ENCODE data around the gene KIF1B.

KIF1B gene

GRCh38 chr1:10209905-10210810 lies at the start of gene KIF1B:
Gene KIF1B (plus strand): TSS chr1:10210570. CDS start chr1:10232329, 21,759 bp downstream.
- DNase-seq = peak; percentile 95

DNA sequence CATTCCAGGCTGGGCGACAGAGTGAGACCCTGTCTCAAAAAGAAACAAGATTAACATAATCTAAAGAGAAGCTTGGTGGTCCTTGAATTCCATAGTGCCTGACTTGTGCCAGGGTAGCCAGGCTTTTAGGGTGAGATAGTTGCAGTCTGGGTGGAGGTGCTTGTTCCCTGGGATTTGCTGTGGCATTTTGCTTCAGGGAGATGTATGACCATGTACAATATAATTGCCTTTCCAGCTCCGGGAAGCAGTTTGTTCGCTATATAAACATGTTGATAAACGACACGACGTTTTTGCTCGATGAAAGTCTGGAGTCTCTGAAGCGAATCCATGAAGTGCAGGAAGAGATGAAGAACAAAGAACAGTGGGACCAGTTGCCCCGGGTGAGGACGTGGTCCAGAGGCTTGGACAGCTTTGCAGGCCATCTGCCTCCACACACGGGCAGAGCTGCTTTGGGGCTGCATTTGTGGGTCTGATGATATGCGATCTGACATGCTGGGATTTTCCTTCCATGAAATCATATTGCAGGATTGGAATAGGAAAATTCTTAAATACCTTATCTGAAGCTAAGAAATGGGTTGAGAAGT lies 49.4 kb upstream of the KIF1B start:
- no peak for DNase-seq

DNA sequence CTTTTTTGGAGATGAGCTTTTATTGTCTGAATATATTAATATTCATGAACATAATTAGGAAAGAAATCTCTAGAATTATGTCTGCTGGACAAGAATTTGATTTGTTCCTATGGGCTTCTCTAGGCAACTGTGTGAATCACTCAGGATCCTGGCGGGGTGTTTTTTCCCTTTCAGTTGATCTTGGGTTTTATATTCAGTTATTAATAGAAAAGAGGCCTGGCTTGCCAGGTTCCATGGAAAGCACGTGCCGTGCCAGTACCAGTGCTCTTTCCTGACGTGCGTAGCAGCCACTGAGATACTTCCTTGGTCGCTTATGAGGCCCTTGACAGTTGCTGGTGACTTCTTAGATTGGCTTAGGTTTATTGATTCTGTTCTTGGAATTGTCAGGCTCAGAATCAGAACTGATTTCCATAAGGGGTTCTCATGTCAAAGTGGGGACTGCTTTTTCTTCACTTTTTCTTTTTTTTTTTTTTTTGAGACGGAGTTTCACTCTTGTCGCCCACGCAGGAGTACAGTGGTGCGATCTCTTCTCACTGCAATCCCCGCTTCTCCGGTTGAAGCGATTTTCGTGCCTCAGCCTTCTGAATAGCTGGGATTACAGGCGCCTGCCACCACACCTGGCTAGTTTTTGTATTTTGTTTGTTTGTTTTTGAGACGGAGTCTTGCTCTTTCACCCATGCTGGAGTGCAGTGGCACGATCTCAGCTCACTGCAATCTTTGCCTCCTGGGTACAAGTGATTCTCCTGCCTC lies 48.7 kb upstream of the KIF1B start:
- DNase-seq = no peak

- no peak for DNase-seq
These were observed 41.4 kb upstream of the KIF1B start for GRCh38 chr1:10168912-10169514.

GRCh38 chr1:10170239-10170574 lies 40.2 kb upstream of the KIF1B start:
- DNase-seq = no peak

DNA sequence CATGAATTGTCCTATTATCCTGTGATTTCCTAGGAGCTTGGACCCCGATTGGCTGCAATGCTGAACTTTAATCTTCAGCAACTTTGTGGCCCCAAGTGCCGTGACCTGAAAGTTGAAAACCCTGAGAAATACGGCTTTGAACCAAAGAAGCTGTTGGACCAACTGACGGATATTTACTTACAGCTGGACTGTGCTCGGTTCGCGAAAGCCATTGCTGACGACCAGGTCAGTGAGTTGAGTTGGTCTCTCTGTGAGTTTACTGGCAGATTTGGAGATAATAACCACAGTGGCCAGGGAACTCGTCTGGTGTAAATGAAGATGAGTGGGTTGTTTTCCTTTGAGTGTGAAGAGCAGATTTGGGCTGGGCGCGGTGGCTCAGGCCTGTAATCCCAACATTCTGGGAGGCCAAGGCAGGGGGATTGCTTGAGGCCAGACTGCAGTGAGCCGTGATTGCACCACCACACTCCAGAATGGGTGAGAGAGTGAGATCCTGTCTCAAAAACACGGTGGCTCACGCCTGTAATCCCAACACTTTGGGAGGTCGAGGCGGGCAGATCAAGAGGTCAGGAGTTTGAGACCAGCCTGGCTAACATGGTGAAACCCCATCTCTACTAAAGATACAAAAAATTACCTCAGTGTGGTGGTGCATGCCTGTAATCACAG lies 39.1 kb upstream of the KIF1B start:
- no peak for DNase-seq

DNA sequence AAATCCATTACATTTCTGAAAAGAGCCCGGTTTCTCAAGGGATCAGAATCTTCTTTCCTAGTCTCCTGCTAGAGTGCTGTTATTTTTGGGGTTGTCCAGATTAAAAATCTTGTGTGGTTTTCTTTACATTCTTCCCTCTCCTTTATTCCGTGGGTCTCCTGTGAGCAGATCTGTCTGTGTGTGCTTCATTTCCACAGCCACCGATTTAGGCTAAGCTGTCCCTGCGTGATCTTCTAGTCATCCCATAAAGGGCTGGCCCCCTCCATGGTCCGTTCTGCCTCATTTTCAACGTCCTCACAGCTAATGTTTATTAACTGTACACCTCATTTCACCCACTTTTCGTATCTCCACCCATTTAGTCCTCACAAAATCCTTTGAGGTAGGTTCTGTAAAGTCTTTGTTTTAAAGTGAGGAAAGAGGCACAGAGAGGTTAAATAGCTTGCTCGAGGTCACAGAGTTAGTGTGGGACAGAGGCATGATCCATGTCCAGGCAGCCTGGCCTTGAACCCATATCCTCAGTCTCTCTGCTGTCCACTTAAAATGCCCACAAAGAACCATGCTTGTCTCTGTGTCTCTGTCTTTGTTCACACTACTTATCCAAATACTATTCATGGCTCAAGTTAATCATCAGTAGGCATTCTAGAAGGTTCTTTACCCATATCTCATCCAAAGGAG lies 38.2 kb upstream of the KIF1B start:
- DNase-seq = no peak

DNA sequence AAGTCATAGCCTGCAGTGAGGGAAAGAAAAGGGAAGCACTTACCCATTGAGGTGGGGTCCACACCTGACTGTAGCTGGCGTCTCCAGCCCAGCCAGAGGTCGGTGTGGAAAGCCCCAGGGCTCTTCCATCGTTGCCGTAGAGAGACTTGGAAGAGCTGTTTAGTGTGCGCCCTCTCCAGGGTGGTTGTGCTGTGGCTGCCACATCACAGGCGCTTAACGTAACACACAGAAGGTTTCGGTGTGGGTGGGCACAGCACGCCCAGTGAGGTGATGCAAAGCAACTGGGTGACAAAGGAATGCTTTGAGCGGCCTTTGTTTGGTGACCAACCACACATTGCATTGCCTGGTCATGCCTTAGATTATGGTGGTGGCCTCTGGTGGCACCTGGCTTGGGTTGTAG lies 36.8 kb upstream of the KIF1B start:
- DNase-seq = no peak

DNA sequence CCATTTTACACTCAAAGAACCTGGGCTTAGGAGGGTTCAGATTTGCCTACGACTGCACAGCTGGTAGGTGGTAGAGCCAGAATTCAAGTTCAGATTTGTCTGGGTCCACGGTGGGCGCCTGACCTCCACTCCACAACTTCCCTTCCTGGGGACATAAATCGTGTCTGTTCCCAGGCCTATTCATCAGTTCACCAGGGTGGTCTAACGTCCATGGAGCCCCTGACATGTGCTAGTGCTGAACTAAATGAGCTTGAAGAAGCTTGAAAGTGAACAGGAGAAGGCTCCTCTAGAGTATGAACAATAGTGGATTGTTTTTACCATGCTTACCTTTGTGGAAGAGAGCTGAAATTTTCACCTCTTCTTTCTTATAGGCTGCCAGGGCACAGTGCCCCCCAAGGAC lies 32.5 kb upstream of the KIF1B start:
- DNase-seq = no peak

GRCh38 chr1:10178597-10179405 lies 31.6 kb upstream of the KIF1B start:
- no peak for DNase-seq

GRCh38 chr1:10179406-10180091 lies 30.8 kb upstream of the KIF1B start:
- no peak for DNase-seq

DNA sequence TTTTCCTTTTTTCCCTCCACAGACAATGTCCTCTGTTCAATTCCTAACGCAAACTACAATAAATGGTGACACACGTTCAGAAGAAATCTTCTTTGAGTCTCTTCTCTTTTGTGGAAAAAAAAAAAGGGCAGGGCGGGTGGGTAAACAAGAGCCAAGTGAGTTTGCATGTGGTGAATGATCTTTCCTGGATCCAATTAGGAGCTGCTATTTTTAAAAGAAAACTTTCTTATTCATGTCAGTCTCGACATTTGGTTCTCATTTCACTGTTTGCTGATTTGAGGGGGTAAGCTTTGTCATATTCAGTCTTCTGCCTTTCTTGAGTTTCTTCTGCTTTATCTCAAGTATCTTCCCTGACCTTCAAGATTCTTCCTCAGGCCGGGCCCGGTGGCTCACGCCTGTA lies 29.2 kb upstream of the KIF1B start:
- DNase-seq = no peak

DNA sequence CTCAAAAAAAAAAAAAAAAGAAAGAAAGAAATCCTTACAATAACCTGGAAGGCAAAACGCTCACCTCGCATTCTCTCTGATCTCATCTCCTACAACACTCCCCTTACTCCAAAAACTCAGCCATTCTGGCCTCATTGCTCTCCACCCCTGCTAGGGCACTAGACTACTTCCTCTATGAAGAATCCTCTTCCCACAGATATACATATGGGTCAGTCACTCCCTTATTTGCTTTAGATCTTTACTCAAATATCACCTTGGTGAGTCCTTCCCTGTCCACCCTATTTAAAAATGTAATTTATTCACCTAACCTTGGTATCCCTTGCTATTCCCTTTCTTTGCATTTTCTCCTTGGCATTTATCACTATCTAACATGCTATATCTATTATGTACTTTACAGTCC lies 24.6 kb upstream of the KIF1B start:
- no peak for DNase-seq

GRCh38 chr1:10186331-10187025 lies 23.9 kb upstream of the KIF1B start:
- DNase-seq = no peak

GRCh38 chr1:10187026-10187334 lies 23.4 kb upstream of the KIF1B start:
- DNase-seq = no peak

DNA sequence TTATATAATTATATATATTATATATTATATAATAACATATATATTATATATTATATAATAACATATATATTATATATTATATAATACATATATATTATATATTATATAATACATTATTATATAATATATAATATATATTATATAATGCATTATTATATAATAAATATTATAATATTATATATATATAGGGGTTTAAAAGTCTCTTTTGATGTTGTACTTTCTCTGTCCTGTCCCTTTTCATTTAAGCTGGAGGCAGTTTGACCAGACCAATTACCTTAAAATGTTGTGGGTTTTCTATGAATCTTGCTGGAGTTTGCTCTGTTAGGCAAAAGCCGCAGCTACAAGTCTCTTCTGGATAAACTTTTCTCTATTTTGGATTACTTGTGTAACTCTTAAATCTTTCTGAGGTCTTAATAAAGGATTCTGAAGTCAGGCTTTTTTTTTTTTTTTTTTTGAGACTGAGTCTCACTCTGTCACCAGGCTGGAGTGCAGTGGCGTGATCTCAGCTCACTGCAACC lies 22.2 kb upstream of the KIF1B start:
- DNase-seq = no peak

DNA sequence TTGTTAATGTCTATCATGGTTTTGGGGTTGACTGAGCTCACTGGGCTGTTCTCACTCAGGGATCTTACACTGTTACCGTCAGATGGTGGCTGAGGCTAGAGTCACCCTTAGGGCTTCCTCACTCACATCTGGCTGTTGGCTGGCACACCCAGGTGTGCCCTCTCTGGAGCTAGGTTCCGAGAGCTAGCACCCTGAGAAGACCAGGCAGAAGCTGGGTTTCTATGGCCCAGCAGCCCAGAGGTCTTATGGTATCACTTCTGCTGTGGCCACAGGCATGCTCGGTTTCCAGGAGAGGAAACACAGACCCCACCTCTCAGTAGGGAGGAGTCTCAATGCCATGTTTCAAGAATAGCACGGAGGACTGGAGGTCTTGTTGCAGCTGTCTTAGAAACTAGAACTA lies 20.7 kb upstream of the KIF1B start:
- DNase-seq = no peak

- DNase-seq = no peak
These were observed 18.1 kb upstream of the KIF1B start for GRCh38 chr1:10192263-10192662.

DNA sequence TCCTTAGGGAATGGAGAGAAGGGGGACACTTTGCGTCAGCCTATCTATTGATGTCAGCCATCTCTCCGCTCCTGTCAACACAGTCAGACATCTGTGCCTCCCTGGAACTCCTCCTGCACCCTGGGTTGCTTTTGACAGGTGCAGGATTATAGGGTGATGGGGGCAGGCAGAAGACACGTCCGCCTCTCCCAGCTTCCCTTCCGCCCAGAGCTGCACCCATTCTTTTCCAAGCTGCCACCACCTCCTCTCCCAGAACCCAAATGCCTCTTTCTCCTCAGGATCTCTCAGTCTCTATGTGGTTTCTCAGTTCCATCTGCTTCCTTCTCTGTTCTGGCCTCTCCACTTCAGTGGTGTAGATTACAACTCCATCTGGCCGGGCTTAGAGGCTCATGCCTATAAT lies 17.1 kb upstream of the KIF1B start:
- no peak for DNase-seq

GRCh38 chr1:10195570-10195969 lies 14.8 kb upstream of the KIF1B start:
- DNase-seq = no peak
